Testis (tissue), 2 donors: ENCODE data around the gene CGB8.

Source experiments
- POLR2A ChIP-seq: fragments of 450-650 bp; IDR thresholded peaks from one replicate; pipeline ENCODE4 v1.6.1; 2017; ENCODE audit warnings: antibody characterized with exemption, mild to moderate bottlenecking, moderate library complexity
- TF ChIP-seq, protein P1 (sequence below), 3 experiments: fragments of 450-650 bp in 2 of 3; fragments of 200-600 bp in 1 of 3; sonication (generic) in 1 of 3; IDR thresholded peaks; one replicate each; pipeline ENCODE4 v1.5.1; 2016 to 2019; ENCODE audit warnings: antibody characterized with exemption in 3 of 3, mild to moderate bottlenecking in 2 of 3, moderate library complexity in 1 of 3

DNA sequence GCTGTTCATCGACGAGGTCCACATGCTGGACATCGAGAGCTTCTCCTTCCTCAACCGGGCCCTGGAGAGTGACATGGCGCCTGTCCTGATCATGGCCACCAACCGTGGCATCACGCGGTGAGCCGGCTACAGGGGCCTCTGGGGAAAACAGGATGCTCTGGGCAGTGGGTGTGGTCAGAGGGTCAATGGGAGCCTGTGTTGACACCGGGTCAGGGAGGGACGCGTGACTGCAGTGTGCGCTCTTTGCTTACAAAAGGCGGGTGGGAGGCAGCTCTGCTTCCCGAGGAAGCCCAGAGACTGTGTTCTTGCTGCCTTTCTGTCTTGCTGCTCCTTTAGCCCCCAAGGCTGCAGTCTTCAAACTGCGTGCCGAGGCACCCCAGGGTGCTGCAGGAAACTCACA is 37.7 kb downstream of the CGB8 start:
- TF ChIP-seq, protein P1, sequence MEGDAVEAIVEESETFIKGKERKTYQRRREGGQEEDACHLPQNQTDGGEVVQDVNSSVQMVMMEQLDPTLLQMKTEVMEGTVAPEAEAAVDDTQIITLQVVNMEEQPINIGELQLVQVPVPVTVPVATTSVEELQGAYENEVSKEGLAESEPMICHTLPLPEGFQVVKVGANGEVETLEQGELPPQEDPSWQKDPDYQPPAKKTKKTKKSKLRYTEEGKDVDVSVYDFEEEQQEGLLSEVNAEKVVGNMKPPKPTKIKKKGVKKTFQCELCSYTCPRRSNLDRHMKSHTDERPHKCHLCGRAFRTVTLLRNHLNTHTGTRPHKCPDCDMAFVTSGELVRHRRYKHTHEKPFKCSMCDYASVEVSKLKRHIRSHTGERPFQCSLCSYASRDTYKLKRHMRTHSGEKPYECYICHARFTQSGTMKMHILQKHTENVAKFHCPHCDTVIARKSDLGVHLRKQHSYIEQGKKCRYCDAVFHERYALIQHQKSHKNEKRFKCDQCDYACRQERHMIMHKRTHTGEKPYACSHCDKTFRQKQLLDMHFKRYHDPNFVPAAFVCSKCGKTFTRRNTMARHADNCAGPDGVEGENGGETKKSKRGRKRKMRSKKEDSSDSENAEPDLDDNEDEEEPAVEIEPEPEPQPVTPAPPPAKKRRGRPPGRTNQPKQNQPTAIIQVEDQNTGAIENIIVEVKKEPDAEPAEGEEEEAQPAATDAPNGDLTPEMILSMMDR (IDR thresholded peaks at IDR 0.05) = no peak
- no peak for TF ChIP-seq POLR2A
